NK-92 (cell line): ENCODE results near the gene MOCS3.

Source experiments
- DNase-seq: peaks from one replicate; lab custom pipeline; 2025; ENCODE audit not compliant: unreplicated experiment; lab: John Stamatoyannopoulos, UW

Gene MOCS3

GRCh38 chr20:51009303-51010042 is 50.9 kb downstream of the MOCS3 start:
- DNase-seq: no peak

- no peak for DNase-seq
These were observed 51.4 kb downstream of the MOCS3 start for GRCh38 chr20:51010043-51010365.

GRCh38 chr20:51010932-51011331 is 52.3 kb downstream of the MOCS3 start:
- no peak for DNase-seq

DNA sequence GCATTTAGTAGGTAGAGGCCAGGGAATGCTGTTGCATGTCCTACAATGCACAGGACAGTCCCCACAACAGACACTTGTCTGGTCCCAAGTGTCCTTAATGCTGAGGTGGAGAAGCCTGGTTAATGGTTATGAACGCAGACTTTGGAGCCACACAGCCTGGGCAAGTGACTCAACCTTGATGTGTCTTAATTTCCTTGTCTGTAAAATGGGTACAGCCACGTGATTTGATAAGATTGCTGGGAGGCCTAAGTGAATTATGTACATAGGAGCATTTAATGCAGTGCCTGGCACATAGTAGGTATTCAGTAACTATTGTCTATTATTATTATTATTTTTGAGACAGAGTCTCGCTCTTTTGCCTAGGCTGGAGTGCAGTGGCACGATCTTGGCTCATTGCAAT is 52.9 kb downstream of the MOCS3 start:
- DNase-seq: no peak

- no peak for DNase-seq
These were observed 53.7 kb downstream of the MOCS3 start for GRCh38 chr20:51012357-51012756.
